Measurements from ENCODE around the gene DIS3L2.

DIS3L2 gene

GRCh38 chr2:232341739-232342126 is 380.2 kb downstream of the DIS3L2 start:
- H3K9ac ChIP-seq (ENCODE audit: low read length in 5 of 5), result no peak overlapping the region
- peaks cover 0 to 3% (median 0%) of the 10 kb centered on the region in 5 donors for H3K27me3 ChIP-seq (ENCODE audit: control insufficient read depth in 5 of 5, insufficient read depth in 4 of 5, low read length in 5 of 5)
- no peak overlapping the region for H3K4me3 ChIP-seq (ENCODE audit: low read depth in 1 of 5, low read length in 5 of 5)
- H3K27ac ChIP-seq (ENCODE audit: low read depth, low read length), result no peak overlapping the region
- H3K4me1 ChIP-seq (ENCODE audit: control insufficient read depth in 5 of 5, insufficient read depth in 5 of 5, low read length in 5 of 5), result peaks cover 0 to 11% (median 0%) of the 10 kb centered on the region in 5 donors
- peaks cover 0 to 4% (median 0%) of the 10 kb centered on the region in 5 donors for H3K9me3 ChIP-seq (ENCODE audit: control insufficient read depth in 5 of 5, low read length in 5 of 5)
- H3K36me3 ChIP-seq (ENCODE audit: control insufficient read depth in 5 of 5, insufficient read depth in 5 of 5, low read length in 5 of 5), result peaks cover 0 to 7% (median 2%) of the 10 kb centered on the region in 5 donors

- H3K4me1 ChIP-seq (ENCODE audit: control insufficient read depth in 5 of 5, insufficient read depth in 5 of 5, low read length in 5 of 5), result peaks cover 0 to 11% (median 0%) of the 10 kb centered on the region in 5 donors
- H3K27me3 ChIP-seq (ENCODE audit: control insufficient read depth in 5 of 5, insufficient read depth in 4 of 5, low read length in 5 of 5), result peaks cover 0 to 3% (median 0%) of the 10 kb centered on the region in 5 donors
- H3K36me3 ChIP-seq (ENCODE audit: control insufficient read depth in 5 of 5, insufficient read depth in 5 of 5, low read length in 5 of 5), result no peaks in the 10 kb centered on the region
- H3K27ac ChIP-seq (ENCODE audit: low read depth, low read length), result no peak overlapping the region
- H3K9me3 ChIP-seq (ENCODE audit: control insufficient read depth in 5 of 5, low read length in 5 of 5), result peaks cover 0 to 4% (median 0%) of the 10 kb centered on the region in 5 donors
- no peak overlapping the region for H3K9ac ChIP-seq (ENCODE audit: low read length in 5 of 5)
- no peak overlapping the region for H3K4me3 ChIP-seq (ENCODE audit: low read depth in 1 of 5, low read length in 5 of 5)
Observed at GRCh38 chr2:232342635-232343565, 381.4 kb downstream of the DIS3L2 start.

- Histone ChIP-seq H3K4me1 (ENCODE audit: control insufficient read depth in 5 of 5, insufficient read depth in 5 of 5, low read length in 5 of 5) (peaks cover 0 to 10% (median 0%) of the 10 kb centered on the region in 5 donors), H3K36me3 (ENCODE audit: control insufficient read depth in 5 of 5, insufficient read depth in 5 of 5, low read length in 5 of 5) (no peaks in the 10 kb centered on the region), H3K27ac (ENCODE audit: low read depth, low read length) (no peak overlapping the region), H3K4me3 (ENCODE audit: low read depth in 1 of 5, low read length in 5 of 5) (no peak overlapping the region), H3K9ac (ENCODE audit: low read length in 5 of 5) (no peak overlapping the region), H3K27me3 (ENCODE audit: control insufficient read depth in 5 of 5, insufficient read depth in 4 of 5, low read length in 5 of 5) (peaks cover 0 to 9% (median 3%) of the 10 kb centered on the region in 5 donors), H3K9me3 (ENCODE audit: control insufficient read depth in 5 of 5, low read length in 5 of 5) (peaks cover 0 to 6% (median 0%) of the 10 kb centered on the region in 5 donors)
Observed at GRCh38 chr2:232343821-232344220, 382.3 kb downstream of the DIS3L2 start.

- Histone ChIP-seq H3K27me3 (ENCODE audit: control insufficient read depth in 5 of 5, insufficient read depth in 4 of 5, low read length in 5 of 5) (peaks cover 4 to 22% (median 18%) of the 10 kb centered on the region in 5 donors), H3K4me1 (ENCODE audit: control insufficient read depth in 5 of 5, insufficient read depth in 5 of 5, low read length in 5 of 5) (no peaks in the 10 kb centered on the region), H3K27ac (ENCODE audit: low read depth, low read length) (no peak overlapping the region), H3K4me3 (ENCODE audit: low read depth in 1 of 5, low read length in 5 of 5) (no peak overlapping the region), H3K9me3 (ENCODE audit: control insufficient read depth in 5 of 5, low read length in 5 of 5) (peaks cover 0 to 6% (median 0%) of the 10 kb centered on the region in 5 donors), H3K36me3 (ENCODE audit: control insufficient read depth in 5 of 5, insufficient read depth in 5 of 5, low read length in 5 of 5) (no peaks in the 10 kb centered on the region), H3K9ac (ENCODE audit: low read length in 5 of 5) (no peak overlapping the region)
Observed at GRCh38 chr2:232345251-232345650, 383.7 kb downstream of the DIS3L2 start.

DNA sequence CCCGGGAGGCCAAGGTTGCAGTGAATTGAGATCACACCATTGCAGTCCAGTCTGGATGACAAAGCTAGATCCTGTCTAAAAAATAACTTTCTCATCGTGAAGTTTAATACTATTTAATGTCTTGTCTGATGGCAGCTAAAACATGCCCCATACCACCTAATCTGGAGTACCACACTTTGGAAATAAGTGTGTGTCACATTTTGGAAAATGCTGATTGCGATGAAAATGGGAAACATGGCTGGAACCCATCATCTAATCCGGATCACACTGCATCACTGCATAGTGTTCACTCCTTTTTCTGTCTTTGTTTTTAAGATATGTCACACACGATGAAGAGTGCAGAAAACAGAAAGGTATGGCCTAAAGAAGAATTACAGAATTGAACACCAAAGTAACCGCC is 385.9 kb downstream of the DIS3L2 start:
- Histone ChIP-seq H3K36me3 (ENCODE audit: control insufficient read depth in 5 of 5, insufficient read depth in 5 of 5, low read length in 5 of 5) (no peaks in the 10 kb centered on the region), H3K27me3 (ENCODE audit: control insufficient read depth in 5 of 5, insufficient read depth in 4 of 5, low read length in 5 of 5) (peaks cover 24 to 43% (median 39%) of the 10 kb centered on the region in 5 donors), H3K27ac (ENCODE audit: low read depth, low read length) (no peak overlapping the region), H3K9me3 (ENCODE audit: control insufficient read depth in 5 of 5, low read length in 5 of 5) (peaks cover 0 to 6% (median 0%) of the 10 kb centered on the region in 5 donors), H3K4me1 (ENCODE audit: control insufficient read depth in 5 of 5, insufficient read depth in 5 of 5, low read length in 5 of 5) (peaks cover 0 to 14% (median 0%) of the 10 kb centered on the region in 5 donors), H3K9ac (ENCODE audit: low read length in 5 of 5) (no peak overlapping the region), H3K4me3 (ENCODE audit: low read depth in 1 of 5, low read length in 5 of 5) (no peak overlapping the region)

- Histone ChIP-seq H3K9ac (ENCODE audit: low read length in 5 of 5) (no peak overlapping the region), H3K36me3 (ENCODE audit: control insufficient read depth in 5 of 5, insufficient read depth in 5 of 5, low read length in 5 of 5) (no peaks in the 10 kb centered on the region), H3K4me1 (ENCODE audit: control insufficient read depth in 5 of 5, insufficient read depth in 5 of 5, low read length in 5 of 5) (peaks cover 0 to 16% (median 0%) of the 10 kb centered on the region in 5 donors), H3K27me3 (ENCODE audit: control insufficient read depth in 5 of 5, insufficient read depth in 4 of 5, low read length in 5 of 5) (peaks cover 38 to 59% (median 55%) of the 10 kb centered on the region in 5 donors), H3K9me3 (ENCODE audit: control insufficient read depth in 5 of 5, low read length in 5 of 5) (peaks cover 0 to 3% (median 0%) of the 10 kb centered on the region in 5 donors), H3K4me3 (ENCODE audit: low read depth in 1 of 5, low read length in 5 of 5) (no peak overlapping the region), H3K27ac (ENCODE audit: low read depth, low read length) (no peak overlapping the region)
Observed at GRCh38 chr2:232348936-232349335, 387.4 kb downstream of the DIS3L2 start.

- Histone ChIP-seq H3K9ac (ENCODE audit: low read length in 5 of 5) (no peak overlapping the region), H3K27me3 (ENCODE audit: control insufficient read depth in 5 of 5, insufficient read depth in 4 of 5, low read length in 5 of 5) (peaks cover 41 to 62% (median 57%) of the 10 kb centered on the region in 5 donors)
Observed at GRCh38 chr2:232349546-232349945, 388.0 kb downstream of the DIS3L2 start.

DNA sequence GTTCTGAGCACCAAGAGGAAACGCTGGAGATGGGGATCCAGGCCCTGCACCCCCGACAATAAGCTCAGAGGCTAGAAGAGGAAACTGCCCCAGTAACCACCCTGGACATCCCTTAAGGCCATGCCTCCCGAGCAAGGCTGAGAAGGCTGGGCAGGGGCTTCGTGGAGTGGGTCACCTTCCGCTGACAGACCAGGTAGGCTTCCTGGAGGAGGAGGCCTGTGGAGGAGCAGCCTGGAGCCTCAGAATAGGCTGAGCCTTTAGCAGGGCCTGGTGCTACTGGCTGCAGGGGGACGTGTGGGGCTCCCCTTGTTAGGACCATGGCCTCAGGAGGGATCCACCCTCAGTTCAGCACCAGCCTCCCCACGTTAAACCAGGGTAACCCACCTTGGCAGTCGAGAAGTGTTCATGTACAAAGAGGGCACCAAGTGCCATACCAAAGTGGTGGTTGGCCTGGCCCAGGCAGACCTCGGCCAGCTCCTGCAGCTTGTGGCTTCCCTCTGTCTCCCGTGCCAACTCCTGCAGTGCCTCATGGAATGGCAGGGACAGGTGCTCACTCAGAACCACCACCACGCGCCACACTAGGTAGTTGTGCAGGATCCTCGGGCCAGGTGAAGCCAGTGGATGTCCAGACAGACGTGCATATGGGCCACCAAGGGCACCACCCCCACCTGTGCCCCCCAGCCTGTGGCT is 388.6 kb downstream of the DIS3L2 start:
- no peaks in the 10 kb centered on the region for H3K36me3 ChIP-seq (ENCODE audit: control insufficient read depth in 5 of 5, insufficient read depth in 5 of 5, low read length in 5 of 5)
- H3K9ac ChIP-seq (ENCODE audit: low read length in 5 of 5), result no peak overlapping the region
- peaks cover 41 to 65% (median 57%) of the 10 kb centered on the region in 5 donors for H3K27me3 ChIP-seq (ENCODE audit: control insufficient read depth in 5 of 5, insufficient read depth in 4 of 5, low read length in 5 of 5)
- no peak overlapping the region for H3K4me3 ChIP-seq (ENCODE audit: low read depth in 1 of 5, low read length in 5 of 5)
- no peak overlapping the region for H3K27ac ChIP-seq (ENCODE audit: low read depth, low read length)
- peaks cover 0 to 16% (median 0%) of the 10 kb centered on the region in 5 donors for H3K4me1 ChIP-seq (ENCODE audit: control insufficient read depth in 5 of 5, insufficient read depth in 5 of 5, low read length in 5 of 5)
- peaks cover 0 to 3% (median 0%) of the 10 kb centered on the region in 5 donors for H3K9me3 ChIP-seq (ENCODE audit: control insufficient read depth in 5 of 5, low read length in 5 of 5)

More at GRCh38 chr2:232349546-232349945, 388.0 kb downstream of the DIS3L2 start:
- H3K4me3 ChIP-seq (ENCODE audit: low read depth in 1 of 5, low read length in 5 of 5), result no peak overlapping the region
- peaks cover 0 to 3% (median 0%) of the 10 kb centered on the region in 5 donors for H3K9me3 ChIP-seq (ENCODE audit: control insufficient read depth in 5 of 5, low read length in 5 of 5)
- no peak overlapping the region for H3K27ac ChIP-seq (ENCODE audit: low read depth, low read length)
- no peaks in the 10 kb centered on the region for H3K36me3 ChIP-seq (ENCODE audit: control insufficient read depth in 5 of 5, insufficient read depth in 5 of 5, low read length in 5 of 5)
- H3K4me1 ChIP-seq (ENCODE audit: control insufficient read depth in 5 of 5, insufficient read depth in 5 of 5, low read length in 5 of 5), result peaks cover 0 to 16% (median 0%) of the 10 kb centered on the region in 5 donors

DNA sequence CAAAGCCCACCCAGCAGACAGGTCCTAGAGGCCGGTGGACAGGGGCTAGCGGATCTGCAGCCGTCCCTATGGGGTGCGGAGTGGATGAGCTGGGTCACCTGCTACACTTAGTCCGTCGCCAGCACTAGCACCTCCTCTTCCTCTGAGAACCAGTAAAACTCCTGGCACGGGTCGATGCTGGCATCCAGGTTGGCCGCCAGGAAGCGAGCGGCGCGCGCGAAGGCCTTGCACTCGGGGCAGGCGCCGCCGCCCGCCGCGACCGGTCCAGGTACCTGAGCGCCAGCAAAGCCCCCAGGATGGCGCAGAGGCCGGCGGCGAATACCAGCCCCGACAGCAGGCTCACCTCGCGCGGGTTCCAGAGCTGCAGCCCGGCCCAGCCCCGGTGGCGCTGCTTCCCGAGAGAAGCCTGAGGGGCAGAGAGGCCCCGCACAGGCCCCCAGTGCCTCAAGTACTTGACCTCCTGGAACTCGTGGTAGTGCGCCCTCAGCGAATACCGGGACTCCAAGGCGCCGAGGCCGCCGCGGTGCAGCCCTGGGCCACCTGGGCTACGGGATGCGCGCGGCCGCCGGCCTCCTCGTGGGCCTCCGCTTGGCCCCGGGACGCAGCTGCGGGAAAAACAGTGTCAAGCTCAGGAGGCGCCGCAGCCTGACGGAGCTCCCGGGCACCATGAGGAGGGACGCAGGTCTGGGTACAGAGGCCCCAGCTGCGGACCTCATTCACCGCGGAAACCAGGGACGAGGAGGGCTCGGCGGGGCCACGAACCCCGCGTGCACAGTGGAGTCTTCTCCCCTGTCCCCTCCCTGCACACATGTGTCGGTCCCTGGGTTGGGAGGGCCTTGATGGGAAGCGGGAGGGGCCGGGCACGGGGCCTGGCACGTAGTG is 389.5 kb downstream of the DIS3L2 start:
- no peak overlapping the region for H3K27ac ChIP-seq (ENCODE audit: low read depth, low read length)

More for the DNA sequence above, 389.5 kb downstream of the DIS3L2 start:
- Histone ChIP-seq H3K36me3 (ENCODE audit: control insufficient read depth in 5 of 5, insufficient read depth in 5 of 5, low read length in 5 of 5) (no peaks in the 10 kb centered on the region), H3K9me3 (ENCODE audit: control insufficient read depth in 5 of 5, low read length in 5 of 5) (peaks cover 0 to 3% (median 0%) of the 10 kb centered on the region in 5 donors), H3K4me1 (ENCODE audit: control insufficient read depth in 5 of 5, insufficient read depth in 5 of 5, low read length in 5 of 5) (peaks cover 0 to 16% (median 0%) of the 10 kb centered on the region in 5 donors), H3K27me3 (ENCODE audit: control insufficient read depth in 5 of 5, insufficient read depth in 4 of 5, low read length in 5 of 5) (peaks cover 41 to 65% (median 57%) of the 10 kb centered on the region in 5 donors), H3K4me3 (ENCODE audit: low read depth in 1 of 5, low read length in 5 of 5) (no peak overlapping the region), H3K9ac (ENCODE audit: low read length in 5 of 5) (no peak overlapping the region)

Data from subcutaneous abdominal adipose tissue (tissue), 5 donors.